Measurements from ENCODE around the gene MAP4K1. TPM values are rescaled to one million over a fixed set of nuclear protein-coding genes. Genes with fewer than 3 reads are reported as not detected.

The MAP4K1 gene
- total RNA-seq, 1 experiment from 2014 or later = 0.56 TPM

- DNase-seq (ENCODE audit: unreplicated experiment) = no peak
- H3K27ac Mint-ChIP-seq (ENCODE audit: low read depth, unreplicated experiment) = no peak overlapping the region
- ChIA-PET POLR2A (no interaction called here), CTCF (no interaction called here)
- no peaks in the 10 kb centered on the region for H3K4me1 Mint-ChIP-seq (ENCODE audit: insufficient read depth, unreplicated experiment)
- no peak overlapping the region for H3K4me3 Mint-ChIP-seq (ENCODE audit: unreplicated experiment)
- no peaks in the 10 kb centered on the region for H3K9me3 Mint-ChIP-seq (ENCODE audit: unreplicated experiment)
- no TSS peak for BruUV-seq (replicated peaks)
- no peaks in the 10 kb centered on the region for H3K27me3 Mint-ChIP-seq (ENCODE audit: insufficient read depth, unreplicated experiment)
- H3K36me3 Mint-ChIP-seq (ENCODE audit: insufficient read depth, unreplicated experiment) = no peaks in the 10 kb centered on the region
- intact Hi-C loops (cut with micrococcal nuclease) = no loop called here
- TF ChIP-seq CTCF (IDR thresholded peaks at IDR 0.05; ENCODE audit: unreplicated experiment) = no peak
These were observed 20.7 kb downstream of the MAP4K1 start for GRCh38 chr19:38597075-38597474.

- no peak for DNase-seq (ENCODE audit: unreplicated experiment)
- CTCF ChIA-PET = no interaction called here
- Mint-ChIP-seq H3K9me3 (ENCODE audit: unreplicated experiment) (no peaks in the 10 kb centered on the region), H3K4me3 (ENCODE audit: unreplicated experiment) (no peak overlapping the region), H3K36me3 (ENCODE audit: insufficient read depth, unreplicated experiment) (no peaks in the 10 kb centered on the region), H3K4me1 (ENCODE audit: insufficient read depth, unreplicated experiment) (no peaks in the 10 kb centered on the region), H3K27ac (ENCODE audit: low read depth, unreplicated experiment) (no peak overlapping the region), H3K27me3 (ENCODE audit: insufficient read depth, unreplicated experiment) (no peaks in the 10 kb centered on the region)
- BruUV-seq (replicated peaks) = no TSS peak
- POLR2A ChIA-PET = no interaction called here
- no peak for TF ChIP-seq CTCF (IDR thresholded peaks at IDR 0.05; ENCODE audit: unreplicated experiment)
- intact Hi-C loops (cut with micrococcal nuclease) = no loop called here
These were observed 21.4 kb downstream of the MAP4K1 start for GRCh38 chr19:38596057-38596981.

- DNase-seq (ENCODE audit: unreplicated experiment) = no peak
- intact Hi-C loops (cut with micrococcal nuclease) = no loop called here
- Mint-ChIP-seq H3K27me3 (ENCODE audit: insufficient read depth, unreplicated experiment) (no peaks in the 10 kb centered on the region), H3K27ac (ENCODE audit: low read depth, unreplicated experiment) (no peak overlapping the region), H3K36me3 (ENCODE audit: insufficient read depth, unreplicated experiment) (no peaks in the 10 kb centered on the region), H3K9me3 (ENCODE audit: unreplicated experiment) (no peaks in the 10 kb centered on the region), H3K4me1 (ENCODE audit: insufficient read depth, unreplicated experiment) (no peaks in the 10 kb centered on the region), H3K4me3 (ENCODE audit: unreplicated experiment) (no peak overlapping the region)
- TF ChIP-seq CTCF (IDR thresholded peaks at IDR 0.05; ENCODE audit: unreplicated experiment) = no peak
- no TSS peak for BruUV-seq (replicated peaks)
- ChIA-PET CTCF (interaction anchor here (2.2 kb wide), 1 partner anchor 42 kb away, joined by 6 read pairs; no protein-coding TSS in a partner anchor), POLR2A (no interaction called here)
These were observed 24.8 kb downstream of the MAP4K1 start for GRCh38 chr19:38592940-38593339.

GRCh38 chr19:38588041-38588440, 29.7 kb downstream of the MAP4K1 start:
- BruUV-seq (replicated peaks) = no TSS peak

More at GRCh38 chr19:38588041-38588440, 29.7 kb downstream of the MAP4K1 start:
- Mint-ChIP-seq H3K4me3 (ENCODE audit: unreplicated experiment) (no peak overlapping the region), H3K36me3 (ENCODE audit: insufficient read depth, unreplicated experiment) (no peaks in the 10 kb centered on the region), H3K9me3 (ENCODE audit: unreplicated experiment) (no peaks in the 10 kb centered on the region), H3K27ac (ENCODE audit: low read depth, unreplicated experiment) (no peak overlapping the region), H3K27me3 (ENCODE audit: insufficient read depth, unreplicated experiment) (no peaks in the 10 kb centered on the region), H3K4me1 (ENCODE audit: insufficient read depth, unreplicated experiment) (no peaks in the 10 kb centered on the region)
- intact Hi-C loops (cut with micrococcal nuclease) = no loop called here
- TF ChIP-seq CTCF (IDR thresholded peaks at IDR 0.05; ENCODE audit: unreplicated experiment) = no peak
- CTCF ChIA-PET = no interaction called here
- POLR2A ChIA-PET = interaction anchor here (1.9 kb wide), 1 partner anchor 8 kb away, joined by 7 read pairs; no protein-coding TSS in a partner anchor
- no peak for DNase-seq (ENCODE audit: unreplicated experiment)
